Gastroesophageal sphincter (tissue), 3 donors: Measurements from ENCODE around the gene C12orf60.

ENCODE experiments used
- EP300 ChIP-seq: sonication (generic); formaldehyde crosslinking; IDR thresholded peaks from one replicate; pipeline ENCODE4 v1.6.1; 2017; ENCODE audit warnings: antibody characterized with exemption, mild to moderate bottlenecking
- POLR2A ChIP-seq, 2 donors: fragments of 450-650 bp; IDR thresholded peaks; one replicate each; pipeline ENCODE4 v1.6.1; 2017; ENCODE audit warnings: antibody characterized with exemption in 2 of 2, mild to moderate bottlenecking in 2 of 2, moderate library complexity in 1 of 2
- POLR2AphosphoS5 ChIP-seq: sonication (generic); formaldehyde crosslinking; IDR thresholded peaks from one replicate; pipeline ENCODE4 v1.6.1; 2017; ENCODE audit warnings: antibody characterized with exemption
- TF ChIP-seq, protein P1 (sequence below), 4 experiments: fragments of 200-600 bp in 2 of 4; fragments of 450-650 bp in 2 of 4; sonication (generic) in 1 of 4; IDR thresholded peaks; one replicate each; pipeline ENCODE4 v1.5.1; 2017 to 2019; ENCODE audit warnings: antibody characterized with exemption in 4 of 4, mild to moderate bottlenecking in 2 of 4, moderate library complexity in 2 of 4

DNA sequence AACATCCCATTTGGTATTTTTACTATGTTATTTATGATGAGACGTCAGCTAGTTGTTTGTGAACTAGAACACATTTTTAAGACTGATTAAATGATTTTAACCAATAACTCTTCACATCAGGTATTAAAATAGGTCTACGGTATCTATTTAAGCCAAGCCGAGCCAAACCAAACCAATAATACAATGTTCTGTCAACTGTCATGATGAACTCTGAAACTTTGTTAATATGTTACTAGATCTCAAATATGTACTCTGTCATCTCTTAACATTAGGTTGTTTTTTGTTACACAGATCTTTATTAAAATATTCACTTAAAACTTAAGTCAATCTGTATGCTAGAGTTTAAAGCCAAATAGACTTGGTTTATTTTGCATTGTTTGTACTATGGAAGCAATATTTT lies 38.8 kb downstream of the C12orf60 start:
- TF ChIP-seq, protein P1, sequence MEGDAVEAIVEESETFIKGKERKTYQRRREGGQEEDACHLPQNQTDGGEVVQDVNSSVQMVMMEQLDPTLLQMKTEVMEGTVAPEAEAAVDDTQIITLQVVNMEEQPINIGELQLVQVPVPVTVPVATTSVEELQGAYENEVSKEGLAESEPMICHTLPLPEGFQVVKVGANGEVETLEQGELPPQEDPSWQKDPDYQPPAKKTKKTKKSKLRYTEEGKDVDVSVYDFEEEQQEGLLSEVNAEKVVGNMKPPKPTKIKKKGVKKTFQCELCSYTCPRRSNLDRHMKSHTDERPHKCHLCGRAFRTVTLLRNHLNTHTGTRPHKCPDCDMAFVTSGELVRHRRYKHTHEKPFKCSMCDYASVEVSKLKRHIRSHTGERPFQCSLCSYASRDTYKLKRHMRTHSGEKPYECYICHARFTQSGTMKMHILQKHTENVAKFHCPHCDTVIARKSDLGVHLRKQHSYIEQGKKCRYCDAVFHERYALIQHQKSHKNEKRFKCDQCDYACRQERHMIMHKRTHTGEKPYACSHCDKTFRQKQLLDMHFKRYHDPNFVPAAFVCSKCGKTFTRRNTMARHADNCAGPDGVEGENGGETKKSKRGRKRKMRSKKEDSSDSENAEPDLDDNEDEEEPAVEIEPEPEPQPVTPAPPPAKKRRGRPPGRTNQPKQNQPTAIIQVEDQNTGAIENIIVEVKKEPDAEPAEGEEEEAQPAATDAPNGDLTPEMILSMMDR (IDR thresholded peaks at IDR 0.05): no peak
- TF ChIP-seq EP300 (no peak), POLR2AphosphoS5 (no peak), POLR2A (IDR thresholded peaks at IDR 0.05) (no peak)
